Tibial artery (tissue), 4 donors: ENCODE data around the gene LMF1.
A peak's percentile ranks its signal among the peaks of the same experiment; 100 is the strongest.

Experiments
- DNase-seq, 2 donors: peaks; one replicate each; pipeline ENCODE4 v3.0.0-alpha.2; 2019
- H3K27ac ChIP-seq, 2 donors: fragments of 200-600 bp; sonication (generic) in 1 of 2; 1 replicate in 1 of 2; 2 replicates in 1 of 2; pipeline ENCODE4 v1.5.1; 2018 to 2019; ENCODE audit warnings: mild to moderate bottlenecking in 1 of 2
- H3K27me3 ChIP-seq, 2 donors: fragments of 200-600 bp; sonication (generic) in 1 of 2; one replicate each; pipeline versions ENCODE4 v1.5.1 to v1.6.0; 2016 to 2019
- H3K36me3 ChIP-seq, 3 donors: fragments of 200-600 bp; sonication (generic) in 2 of 3; one replicate each; pipeline ENCODE4 v1.5.1; 2016 to 2019; ENCODE audit warnings: mild to moderate bottlenecking in 2 of 3
- H3K4me1 ChIP-seq, 4 donors: fragments of 200-600 bp; sonication (generic) in 2 of 4; 1 replicate in 3 of 4; 2 replicates in 1 of 4; pipeline ENCODE4 v1.5.1; 2016 to 2019
- H3K4me3 ChIP-seq, 2 donors: fragments of 200-600 bp; sonication (generic) in 1 of 2; 1 replicate in 1 of 2; 2 replicates in 1 of 2; pipeline ENCODE4 v1.5.1; 2018 to 2019; ENCODE audit warnings: mild to moderate bottlenecking in 2 of 2
- H3K9me3 ChIP-seq, 3 donors: fragments of 200-600 bp; sonication (generic) in 1 of 3; one replicate each; pipeline ENCODE4 v1.5.1; 2016 to 2019
- intact Hi-C: fragments of 100-400 bp; cut with DNase I; formaldehyde crosslinking; loops from one replicate; pipeline ENCODE4 v1.15.0; 2023; ENCODE audit warnings: low total_unique reads
- TF ChIP-seq, protein P1 (sequence below), 2 experiments: fragments of 200-600 bp in 1 of 2; fragments of 450-650 bp in 1 of 2; IDR thresholded peaks; one replicate each; pipeline ENCODE4 v1.5.1; 2017 to 2019; ENCODE audit warnings: antibody characterized with exemption in 2 of 2, mild to moderate bottlenecking in 1 of 2, moderate library complexity in 1 of 2

LMF1 gene

DNA sequence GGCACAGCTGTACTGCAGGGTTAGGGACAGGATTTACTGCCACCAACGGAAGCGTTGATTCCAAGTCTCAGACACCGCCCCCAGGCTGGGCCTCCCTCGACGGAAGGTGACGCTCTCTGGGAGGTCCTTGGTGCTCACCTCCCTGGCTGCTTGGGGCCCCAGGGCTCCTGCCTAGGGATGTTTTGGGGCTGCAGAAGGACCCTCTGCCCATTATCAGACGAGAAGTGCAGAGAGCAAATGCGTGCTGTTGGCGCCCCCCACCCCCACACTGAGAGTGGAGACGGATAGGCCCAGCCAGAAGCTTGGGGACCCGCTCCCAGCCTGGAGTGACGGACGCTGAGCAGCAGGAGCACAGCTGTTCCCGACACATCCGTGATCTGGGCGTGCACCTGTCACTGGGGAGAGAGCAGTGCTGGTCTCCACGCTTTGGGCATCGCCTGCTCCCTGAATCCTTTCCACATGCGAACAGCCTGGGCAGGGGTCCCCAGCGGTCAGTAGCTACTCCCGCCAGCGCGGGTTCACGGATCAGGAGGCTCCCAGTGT is 5.7 kb upstream of the LMF1 start:
- Histone ChIP-seq H3K9me3 (no peaks in the 10 kb centered on the region), H3K27me3 (peaks cover 0 to 44% of the 10 kb centered on the region in 2 donors), H3K4me3 (no peak overlapping the region), H3K36me3 (no peaks in the 10 kb centered on the region), H3K27ac (peak overlapping the region in 1 of 2 donors; percentile 68), H3K4me1 (peaks cover 0 to 52% (median 20%) of the 10 kb centered on the region in 4 donors)
- intact Hi-C loops = no loop called here
- no peak for DNase-seq
- TF ChIP-seq, protein P1, sequence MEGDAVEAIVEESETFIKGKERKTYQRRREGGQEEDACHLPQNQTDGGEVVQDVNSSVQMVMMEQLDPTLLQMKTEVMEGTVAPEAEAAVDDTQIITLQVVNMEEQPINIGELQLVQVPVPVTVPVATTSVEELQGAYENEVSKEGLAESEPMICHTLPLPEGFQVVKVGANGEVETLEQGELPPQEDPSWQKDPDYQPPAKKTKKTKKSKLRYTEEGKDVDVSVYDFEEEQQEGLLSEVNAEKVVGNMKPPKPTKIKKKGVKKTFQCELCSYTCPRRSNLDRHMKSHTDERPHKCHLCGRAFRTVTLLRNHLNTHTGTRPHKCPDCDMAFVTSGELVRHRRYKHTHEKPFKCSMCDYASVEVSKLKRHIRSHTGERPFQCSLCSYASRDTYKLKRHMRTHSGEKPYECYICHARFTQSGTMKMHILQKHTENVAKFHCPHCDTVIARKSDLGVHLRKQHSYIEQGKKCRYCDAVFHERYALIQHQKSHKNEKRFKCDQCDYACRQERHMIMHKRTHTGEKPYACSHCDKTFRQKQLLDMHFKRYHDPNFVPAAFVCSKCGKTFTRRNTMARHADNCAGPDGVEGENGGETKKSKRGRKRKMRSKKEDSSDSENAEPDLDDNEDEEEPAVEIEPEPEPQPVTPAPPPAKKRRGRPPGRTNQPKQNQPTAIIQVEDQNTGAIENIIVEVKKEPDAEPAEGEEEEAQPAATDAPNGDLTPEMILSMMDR (IDR thresholded peaks at IDR 0.05) = no peak

GRCh38 chr16:975291-975690 is 4.5 kb upstream of the LMF1 start:
- Histone ChIP-seq H3K4me3 (no peak overlapping the region), H3K36me3 (no peaks in the 10 kb centered on the region), H3K27ac (no peak overlapping the region), H3K9me3 (no peaks in the 10 kb centered on the region), H3K27me3 (peaks cover 0 to 32% of the 10 kb centered on the region in 2 donors), H3K4me1 (peaks cover 0 to 46% (median 15%) of the 10 kb centered on the region in 4 donors)
- TF ChIP-seq, protein P1 (IDR thresholded peaks at IDR 0.05) = no peak
- no peak for DNase-seq
- intact Hi-C loops = no loop called here

DNA sequence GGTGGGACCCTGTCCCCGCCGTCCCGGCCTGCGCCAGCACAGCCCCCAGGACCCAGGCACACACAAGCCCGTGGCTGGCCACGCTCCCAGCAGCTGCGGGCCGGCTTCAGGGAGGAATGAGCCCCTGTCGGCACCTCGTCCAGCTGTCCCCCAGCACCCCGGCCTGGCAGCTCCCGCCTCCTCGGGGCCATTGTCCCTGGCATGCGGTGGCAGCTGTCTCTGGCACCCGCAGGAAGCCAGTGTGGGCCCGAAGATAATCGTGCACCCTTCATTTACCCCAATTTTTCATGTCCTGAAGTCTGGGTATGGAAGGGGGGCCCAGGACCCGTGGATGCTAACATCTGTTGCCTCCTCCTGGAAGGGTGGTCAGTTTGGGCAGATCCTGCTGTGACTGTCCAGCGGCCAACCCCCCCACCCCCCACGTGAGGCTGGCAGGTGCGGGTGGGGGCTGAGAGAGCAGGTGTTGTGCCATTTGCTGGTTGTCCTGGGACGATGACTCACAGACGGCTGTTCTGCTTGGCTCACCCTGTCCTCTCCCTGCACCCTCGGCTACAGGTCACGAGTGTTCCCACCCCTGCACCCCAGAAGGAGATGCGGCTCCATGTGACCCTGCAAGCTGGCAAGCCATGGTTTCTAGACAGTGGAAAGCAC is 4.0 kb upstream of the LMF1 start:
- TF ChIP-seq, protein P1 (IDR thresholded peaks at IDR 0.05) = no peak
- Histone ChIP-seq H3K4me3 (no peak overlapping the region), H3K27ac (no peak overlapping the region), H3K4me1 (peaks cover 1 to 46% (median 16%) of the 10 kb centered on the region in 4 donors), H3K27me3 (peaks cover 0 to 27% of the 10 kb centered on the region in 2 donors), H3K36me3 (no peaks in the 10 kb centered on the region), H3K9me3 (no peaks in the 10 kb centered on the region)
- intact Hi-C loops = no loop called here
- no peak for DNase-seq

- intact Hi-C loops = no loop called here
- H3K27me3 ChIP-seq = peaks cover 0 to 20% of the 10 kb centered on the region in 2 donors
- no peak overlapping the region for H3K4me3 ChIP-seq
- DNase-seq = no peak
- peaks cover 4 to 46% (median 23%) of the 10 kb centered on the region in 4 donors for H3K4me1 ChIP-seq
- no peak overlapping the region for H3K27ac ChIP-seq
- no peaks in the 10 kb centered on the region for H3K9me3 ChIP-seq
- H3K36me3 ChIP-seq = no peaks in the 10 kb centered on the region
- TF ChIP-seq, protein P1 (IDR thresholded peaks at IDR 0.05) = no peak
Measured at GRCh38 chr16:974001-974601, 3.3 kb upstream of the LMF1 start.

- Histone ChIP-seq H3K4me1 (peaks cover 4 to 46% (median 28%) of the 10 kb centered on the region in 4 donors), H3K9me3 (no peaks in the 10 kb centered on the region), H3K27ac (no peak overlapping the region), H3K4me3 (no peak overlapping the region), H3K36me3 (peaks cover 0 to 3% (median 0%) of the 10 kb centered on the region in 3 donors), H3K27me3 (peaks cover 0 to 13% of the 10 kb centered on the region in 2 donors)
- no peak for DNase-seq
- TF ChIP-seq, protein P1 (IDR thresholded peaks at IDR 0.05) = no peak
- intact Hi-C loops = no loop called here
Measured at GRCh38 chr16:973366-973765, 2.6 kb upstream of the LMF1 start.
